Mesenchymal stem cell (in vitro differentiated cells and primary cell): ENCODE measurements around the gene DNAH9.

Experiments used
- DNase-seq: peaks from one replicate; pipeline ENCODE4 v3.0.0-alpha.2; 2013
- H2AFZ ChIP-seq: one replicate; pipeline ENCODE4 v1.6.1; 2013; ENCODE audit warnings: low read depth, mild to moderate bottlenecking, control low read depth, inconsistent platforms, low read length, moderate library complexity
- H2AK5ac ChIP-seq: 2 replicates; pipeline ENCODE4 v1.6.1; 2013; ENCODE audit warnings: low read length, moderate library complexity, mild to moderate bottlenecking, inconsistent platforms; ENCODE audit not compliant: severe bottlenecking
- H2BK120ac ChIP-seq: one replicate; pipeline ENCODE4 v1.6.1; 2013; ENCODE audit warnings: low read depth, mild to moderate bottlenecking, inconsistent platforms, low read length, moderate library complexity
- H2BK12ac ChIP-seq, 2 experiments: one replicate each; pipeline ENCODE4 v1.6.1; 2013; ENCODE audit warnings: inconsistent platforms in 2 of 2, low read length in 2 of 2, mild to moderate bottlenecking in 2 of 2, moderate library complexity in 2 of 2, control low read depth in 1 of 2
- H2BK15ac ChIP-seq: one replicate; pipeline ENCODE4 v1.6.1; 2013; ENCODE audit warnings: mild to moderate bottlenecking, low read depth, inconsistent platforms; ENCODE audit not compliant: poor library complexity, severe bottlenecking
- H2BK5ac ChIP-seq: 2 replicates; pipeline ENCODE4 v1.6.1; 2013; ENCODE audit warnings: low read depth, mild to moderate bottlenecking, low read length, control low read depth, inconsistent platforms; ENCODE audit not compliant: poor library complexity, severe bottlenecking
- H3K14ac ChIP-seq, 2 experiments: one replicate each; pipeline ENCODE4 v1.6.1; 2013; ENCODE audit warnings: inconsistent platforms in 2 of 2, low read length in 2 of 2, control low read depth in 1 of 2, mild to moderate bottlenecking in 1 of 2, moderate library complexity in 1 of 2
- H3K18ac ChIP-seq, 2 experiments: one replicate each; pipeline ENCODE4 v1.6.1; 2013; ENCODE audit warnings: inconsistent platforms in 2 of 2, low read length in 2 of 2, control low read depth in 1 of 2, low read depth in 1 of 2, mild to moderate bottlenecking in 1 of 2
- H3K23ac ChIP-seq, 2 experiments: one replicate each; pipeline ENCODE4 v1.6.1; 2013; ENCODE audit warnings: inconsistent platforms in 2 of 2, low read length in 2 of 2, mild to moderate bottlenecking in 2 of 2, moderate library complexity in 2 of 2, control low read depth in 1 of 2
- H3K27ac ChIP-seq: 2 replicates; pipeline ENCODE4 v1.5.1; 2013; ENCODE audit warnings: mild to moderate bottlenecking, moderate library complexity, low read length, control low read depth, inconsistent platforms; ENCODE audit not compliant: poor library complexity, severe bottlenecking
- H3K27me3 ChIP-seq, 2 experiments: 2 replicates each; pipeline versions ENCODE4 v1.6.1 to v1.7.0; 2013; ENCODE audit warnings: low read length in 2 of 2, mild to moderate bottlenecking in 2 of 2, moderate library complexity in 2 of 2, control low read depth in 1 of 2, inconsistent platforms in 1 of 2; ENCODE audit not compliant: control insufficient read depth in 1 of 2, insufficient read depth in 1 of 2
- H3K36me3 ChIP-seq, 2 experiments: 2 replicates each; pipeline versions ENCODE4 v1.6.1 to v1.7.0; 2013; ENCODE audit warnings: low read length in 2 of 2, control low read depth in 1 of 2, inconsistent platforms in 1 of 2, low read depth in 1 of 2, mild to moderate bottlenecking in 1 of 2; ENCODE audit not compliant: insufficient read depth in 2 of 2, control insufficient read depth in 1 of 2
- H3K4ac ChIP-seq, 2 experiments: one replicate each; pipeline ENCODE4 v1.6.1; 2013; ENCODE audit warnings: inconsistent platforms in 2 of 2, low read length in 2 of 2, mild to moderate bottlenecking in 2 of 2, moderate library complexity in 2 of 2, control low read depth in 1 of 2, low read depth in 1 of 2
- H3K4me1 ChIP-seq: 2 replicates; pipeline ENCODE4 v1.6.1; 2013; ENCODE audit warnings: low read depth, low read length, control low read depth; ENCODE audit not compliant: control insufficient read depth, insufficient read depth
- H3K4me2 ChIP-seq: 2 replicates; pipeline ENCODE4 v1.6.1; 2013; ENCODE audit warnings: low read length, mild to moderate bottlenecking, inconsistent platforms; ENCODE audit not compliant: poor library complexity, severe bottlenecking
- H3K4me3 ChIP-seq, 2 experiments: 2 replicates each; pipeline versions ENCODE4 v1.5.1 to v1.7.0; 2013; ENCODE audit warnings: low read length in 2 of 2, mild to moderate bottlenecking in 2 of 2, control low read depth in 1 of 2, low read depth in 1 of 2; ENCODE audit not compliant: insufficient read depth in 1 of 2
- H3K79me1 ChIP-seq: replicated peaks from 2 replicates; pipeline ENCODE4 v1.6.1; 2013; ENCODE audit warnings: mild to moderate bottlenecking, control low read depth, low read length, inconsistent platforms; ENCODE audit not compliant: poor library complexity, severe bottlenecking
- H3K9ac ChIP-seq: 2 replicates; pipeline ENCODE4 v1.7.0; 2013; ENCODE audit warnings: mild to moderate bottlenecking, low read length, moderate library complexity
- H3K9me3 ChIP-seq: 2 replicates; pipeline ENCODE4 v1.7.0; 2013; ENCODE audit warnings: mild to moderate bottlenecking, low read length; ENCODE audit not compliant: control insufficient read depth
- H4K8ac ChIP-seq: one replicate; pipeline ENCODE4 v1.6.1; 2013; ENCODE audit warnings: inconsistent platforms, mild to moderate bottlenecking, low read length, moderate library complexity
- H4K91ac ChIP-seq: one replicate; pipeline ENCODE4 v1.6.1; 2013; ENCODE audit warnings: mild to moderate bottlenecking, low read length, inconsistent platforms
- WGBS: methylation state at CpG from one replicate; pipeline ENCODE4 v1.1.7; 2013; ENCODE audit warnings: mixed read lengths; 5-methylcytosine and 5-hydroxymethylcytosine counted together

The DNAH9 gene

DNA sequence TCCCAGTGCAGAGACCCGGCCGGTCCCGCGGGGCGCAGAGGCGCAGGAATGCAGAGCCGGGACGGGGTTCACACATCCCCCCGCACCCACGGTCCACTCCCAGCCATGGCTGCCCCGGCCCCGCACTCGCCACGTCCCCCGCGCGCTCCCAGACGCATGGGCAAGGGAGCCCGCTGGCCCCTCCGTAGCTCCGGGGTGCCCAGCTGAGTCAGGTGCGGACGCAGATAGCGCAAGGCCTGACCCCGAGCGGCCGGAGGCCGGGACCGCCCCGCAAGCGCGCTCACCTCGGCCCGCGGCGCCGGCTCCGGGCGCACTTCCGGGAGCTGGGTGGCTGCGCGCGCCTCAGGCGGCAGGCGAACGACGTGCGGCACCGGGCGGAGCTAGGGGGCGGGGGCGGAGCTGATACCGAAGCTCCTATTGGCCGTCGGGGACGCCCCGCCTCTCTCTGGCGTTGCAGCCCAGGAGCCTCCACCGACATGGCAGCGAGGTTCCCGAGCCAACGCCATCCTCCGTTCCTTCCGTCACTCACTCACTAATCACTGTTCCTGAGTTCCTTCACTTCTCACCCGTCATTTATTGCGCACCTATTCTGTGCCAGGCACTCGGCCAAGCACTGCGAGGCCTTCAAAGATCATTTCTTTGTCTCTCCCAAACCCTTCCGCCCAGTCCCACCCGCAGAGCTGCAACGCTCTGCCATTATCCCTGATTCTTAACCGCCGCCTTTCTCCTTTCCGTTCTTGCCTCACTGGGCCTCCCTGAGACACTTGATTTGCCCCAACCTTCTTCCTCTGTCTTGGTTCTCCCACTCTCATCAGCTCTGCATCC is 399.1 kb downstream of the DNAH9 start, which contains the start of gene ZNF18:
Gene ZNF18 (minus strand): TSS at position 329 of the 825 bp plus-strand sequence. CDS start 4,646 bp downstream, outside the sequence.
- peaks cover 4 to 7% of the 10 kb centered on the region in 2 experiments for H3K36me3 ChIP-seq
- peak within 1 kb of the TSS; percentile 38 for H2AK5ac ChIP-seq
- peak within 1 kb of the TSS; percentile 84 for H2BK120ac ChIP-seq
- peak within 1 kb of the TSS; percentile 95 to 97 for H3K4me3 ChIP-seq
- peak within 1 kb of the TSS; percentile 81 to 87 for H3K18ac ChIP-seq
- peak within 1 kb of the TSS; percentile 76 for H3K4me2 ChIP-seq
- H2AFZ ChIP-seq, result peak within 1 kb of the TSS; percentile 94
- peak within 1 kb of the TSS; percentile 93 for H4K91ac ChIP-seq
- peak; percentile 92 for DNase-seq
- no peaks in the 10 kb centered on the region for H3K27me3 ChIP-seq
- peak within 1 kb of the TSS; percentile 20 to 81 for H3K4ac ChIP-seq
- H3K27ac ChIP-seq, result peak within 1 kb of the TSS; percentile 72
- H3K79me1 ChIP-seq, result peaks cover 9% of the 10 kb centered on the region
- no peaks in the 10 kb centered on the region for H3K9me3 ChIP-seq
- H2BK15ac ChIP-seq, result peak within 1 kb of the TSS; percentile 95
- peak within 1 kb of the TSS; percentile 51 for H2BK5ac ChIP-seq
- H2BK12ac ChIP-seq, result peak within 1 kb of the TSS in 1 of 2 experiments; percentile 43
- peak within 1 kb of the TSS in 1 of 2 experiments; percentile 23 for H3K23ac ChIP-seq
- WGBS, result 1% methylated on average over 66 of the region's 74 CpGs
- peak within 1 kb of the TSS; percentile 92 for H4K8ac ChIP-seq
- peak within 1 kb of the TSS; percentile 95 for H3K9ac ChIP-seq
- H3K14ac ChIP-seq, result peak within 1 kb of the TSS in 1 of 2 experiments; percentile 96
- peaks cover 1% of the 10 kb centered on the region for H3K4me1 ChIP-seq

DNA sequence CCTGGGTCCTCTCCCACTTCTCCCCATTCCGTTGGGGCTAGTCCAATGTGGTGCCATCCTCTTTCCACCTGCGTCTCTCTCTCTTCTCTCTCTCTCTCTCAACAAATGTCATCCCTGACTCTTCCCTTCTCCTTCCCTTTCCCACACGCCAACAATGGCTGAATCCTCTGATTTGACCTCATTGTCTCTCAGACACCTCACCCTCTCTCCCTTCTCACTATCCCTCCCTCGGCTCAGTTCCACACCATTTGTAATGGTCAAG is 399.6 kb downstream of the DNAH9 start:
- H4K91ac ChIP-seq, result peak overlapping the region; percentile 70
- H3K9ac ChIP-seq, result peak overlapping the region; percentile 95
- DNase-seq, result no peak
- H3K36me3 ChIP-seq, result peaks cover 0 to 1% of the 10 kb centered on the region in 2 experiments
- peaks cover 1% of the 10 kb centered on the region for H3K4me1 ChIP-seq
- H2AK5ac ChIP-seq, result peak overlapping the region; percentile 38
- peaks cover 5% of the 10 kb centered on the region for H3K79me1 ChIP-seq
- H3K9me3 ChIP-seq, result no peaks in the 10 kb centered on the region
- no peaks in the 10 kb centered on the region for H3K27me3 ChIP-seq
- peak overlapping the region; percentile 95 to 97 for H3K4me3 ChIP-seq
- 89% methylated on average over 4 of the region's 4 CpGs for WGBS
- H2BK5ac ChIP-seq, result no peak overlapping the region
- peak overlapping the region in 1 of 2 experiments; percentile 23 for H3K23ac ChIP-seq
- H3K18ac ChIP-seq, result peak overlapping the region; percentile 60 to 81
- H2BK120ac ChIP-seq, result no peak overlapping the region
- peak overlapping the region in 1 of 2 experiments; percentile 23 for H3K14ac ChIP-seq
- peak overlapping the region; percentile 61 for H3K4me2 ChIP-seq
- peak overlapping the region in 1 of 2 experiments; percentile 43 for H2BK12ac ChIP-seq
- peak overlapping the region; percentile 64 for H3K27ac ChIP-seq
- peak overlapping the region; percentile 20 to 81 for H3K4ac ChIP-seq
- no peak overlapping the region for H2BK15ac ChIP-seq
- H2AFZ ChIP-seq, result peak overlapping the region; percentile 94
- peak overlapping the region; percentile 92 for H4K8ac ChIP-seq

DNA sequence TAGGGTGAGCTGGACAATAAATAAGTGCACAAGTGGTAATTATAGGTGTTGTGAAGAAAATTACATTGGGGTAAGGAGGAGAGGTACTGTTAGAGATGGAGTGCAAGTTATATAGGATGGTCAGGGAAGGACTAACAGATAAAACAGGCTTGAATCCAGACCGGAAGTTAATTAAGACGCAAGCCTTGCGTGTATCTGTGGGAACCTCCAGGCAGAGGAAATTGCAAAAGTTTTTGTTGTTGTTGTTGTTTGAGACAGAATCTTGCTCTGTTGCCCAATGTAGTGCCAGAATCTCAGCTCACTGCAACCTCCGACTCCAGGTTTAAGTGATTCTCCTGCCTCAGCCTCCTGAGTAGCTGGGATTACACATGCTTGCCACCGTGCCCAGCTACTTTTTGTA is 401.4 kb downstream of the DNAH9 start:
- Histone ChIP-seq H4K91ac (no peak overlapping the region), H2AFZ (no peak overlapping the region), H4K8ac (no peak overlapping the region), H3K4me2 (no peak overlapping the region), H2BK5ac (no peak overlapping the region), H2BK15ac (no peak overlapping the region), H3K36me3 (no peaks in the 10 kb centered on the region), H3K4me3 (no peak overlapping the region), H2BK12ac (no peak overlapping the region), H3K9ac (no peak overlapping the region), H3K27ac (no peak overlapping the region), H3K14ac (no peak overlapping the region), H3K79me1 (peaks cover 5% of the 10 kb centered on the region), H3K18ac (no peak overlapping the region), H3K23ac (no peak overlapping the region), H3K4me1 (peaks cover 1% of the 10 kb centered on the region), H3K27me3 (no peaks in the 10 kb centered on the region), H2BK120ac (no peak overlapping the region), H2AK5ac (no peak overlapping the region), H3K9me3 (no peaks in the 10 kb centered on the region), H3K4ac (no peak overlapping the region)
- 97% methylated on average over 5 of the region's 5 CpGs for WGBS
- no peak for DNase-seq

DNA sequence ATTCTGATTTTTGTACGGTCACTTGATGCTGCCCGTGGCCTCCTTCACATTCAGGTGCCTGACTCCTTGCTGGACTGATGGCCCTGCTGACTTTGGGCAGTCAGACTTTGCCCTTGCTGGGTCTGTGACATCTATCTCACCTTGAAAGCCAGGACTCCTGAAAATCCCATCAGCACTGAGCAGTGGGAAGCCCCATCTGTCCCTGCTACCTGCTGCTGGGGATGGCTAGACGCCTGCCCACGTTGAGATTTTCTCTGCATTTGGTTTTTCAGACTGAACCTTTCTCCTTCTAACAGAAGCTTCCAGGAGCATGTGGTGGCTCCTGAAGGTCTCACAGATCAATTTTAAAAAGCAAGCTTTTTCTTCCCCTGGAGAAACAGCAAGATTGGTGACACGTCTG is 409.2 kb downstream of the DNAH9 start:
- 90% methylated on average over 5 of the region's 5 CpGs for WGBS
- H3K36me3 ChIP-seq, result no peaks in the 10 kb centered on the region

More for the DNA sequence above, 409.2 kb downstream of the DNAH9 start:
- no peak overlapping the region for H3K4ac ChIP-seq
- H2BK12ac ChIP-seq, result no peak overlapping the region
- H3K4me1 ChIP-seq, result no peaks in the 10 kb centered on the region
- no peaks in the 10 kb centered on the region for H3K79me1 ChIP-seq
- H3K4me2 ChIP-seq, result no peak overlapping the region
- no peak overlapping the region for H3K4me3 ChIP-seq
- no peak overlapping the region for H3K27ac ChIP-seq
- no peaks in the 10 kb centered on the region for H3K27me3 ChIP-seq
- H3K9ac ChIP-seq, result no peak overlapping the region
- no peak overlapping the region for H3K18ac ChIP-seq
- no peaks in the 10 kb centered on the region for H3K9me3 ChIP-seq
- no peak overlapping the region for H2BK120ac ChIP-seq
- H3K14ac ChIP-seq, result no peak overlapping the region
- no peak overlapping the region for H2BK15ac ChIP-seq
- DNase-seq, result no peak
- H3K23ac ChIP-seq, result no peak overlapping the region
- H2BK5ac ChIP-seq, result no peak overlapping the region
- H2AFZ ChIP-seq, result no peak overlapping the region
- no peak overlapping the region for H4K91ac ChIP-seq
- H2AK5ac ChIP-seq, result no peak overlapping the region
- H4K8ac ChIP-seq, result no peak overlapping the region
